Glomerular visceral epithelial cell (primary cell): ENCODE data around the gene FEM1C.

Source experiments
- DNase-seq: peaks from one replicate; pipeline ENCODE4 v3.0.0-alpha.2; 2016; ENCODE audit errors: extremely low spot score

FEM1C gene

GRCh38 chr5:115477581-115477980, 67.0 kb downstream of the FEM1C start:
- no peak for DNase-seq

DNA sequence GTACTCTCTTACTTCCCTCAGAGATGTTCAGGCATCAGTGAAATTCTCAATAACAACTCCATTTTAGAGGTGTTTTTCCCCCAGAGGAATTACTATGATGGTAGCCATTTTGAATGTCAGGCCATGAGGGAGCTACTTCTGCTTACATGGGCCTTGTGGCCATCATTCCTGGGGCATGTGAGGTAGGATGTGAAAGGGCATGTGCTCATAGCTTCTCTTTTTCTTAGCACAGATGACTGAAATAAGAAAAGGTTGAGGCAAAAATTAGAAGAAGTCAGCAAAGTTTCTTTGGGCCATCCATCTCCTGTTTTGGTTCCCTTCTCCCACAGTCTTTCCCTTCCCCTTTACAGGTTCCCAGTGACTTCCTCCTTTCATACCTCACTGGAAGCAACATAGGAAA, 68.8 kb downstream of the FEM1C start:
- DNase-seq = no peak

GRCh38 chr5:115472271-115473025, 72.1 kb downstream of the FEM1C start:
- no peak for DNase-seq

- DNase-seq = no peak
These were observed 73.1 kb downstream of the FEM1C start for GRCh38 chr5:115471345-115472063.

GRCh38 chr5:115470921-115471320, 73.7 kb downstream of the FEM1C start:
- no peak for DNase-seq
